T-helper 2 cell treated with Interferon-gamma antibody and Interleukin-4, amounts not matched to agents 100 ng/mL and 5 ng/mL, for 36 hours (primary cell): ENCODE results near the gene CFDP1. TPM values are rescaled to one million over a fixed set of nuclear protein-coding genes. Genes with fewer than 3 reads are reported as not detected.

Source experiments
- intact Hi-C: fragments of 100-400 bp; cut with micrococcal nuclease; formaldehyde crosslinking; loops from one replicate; pipeline ENCODE4 v1.15.1; 2023
- total RNA-seq: library from RNA; stranded (reverse); gene quantifications from 2 replicates; pipeline ENCODE4 v1.2.3, GENCODE V29; 2022

The CFDP1 gene
- total RNA-seq, 1 donor from 2014 or later = 36.3 TPM

DNA sequence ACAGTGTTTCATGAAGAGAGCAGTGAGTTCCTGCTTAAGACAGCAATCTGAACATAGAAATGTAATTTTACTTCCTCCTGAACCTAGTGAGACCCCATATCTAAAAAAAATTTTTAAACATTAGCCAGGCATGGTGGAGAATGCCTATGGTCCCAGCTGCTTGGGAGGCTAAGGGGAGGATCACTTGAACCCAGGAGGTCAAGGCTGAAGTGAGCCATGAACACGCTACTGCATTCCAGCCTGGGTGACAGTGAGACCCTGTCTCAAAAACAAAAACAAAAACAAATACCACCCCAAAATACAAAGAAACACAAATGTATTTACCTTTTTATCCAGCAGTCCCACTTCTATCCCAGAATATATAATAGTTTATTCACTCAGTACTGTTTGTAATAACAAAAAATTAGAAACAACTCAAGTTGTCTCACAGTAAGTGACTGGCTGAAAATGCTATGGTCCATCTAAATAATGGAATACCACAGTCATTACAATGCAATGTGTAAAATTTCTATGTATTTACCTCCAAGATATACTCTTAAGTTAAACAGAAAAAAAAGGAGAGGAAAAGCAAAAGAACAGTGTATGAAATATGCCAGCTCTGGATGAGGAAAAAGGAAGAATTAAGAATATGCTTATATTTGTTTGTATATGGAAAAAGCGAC, 16.3 kb downstream of the CFDP1 start:
- intact Hi-C loops = no loop called here

DNA sequence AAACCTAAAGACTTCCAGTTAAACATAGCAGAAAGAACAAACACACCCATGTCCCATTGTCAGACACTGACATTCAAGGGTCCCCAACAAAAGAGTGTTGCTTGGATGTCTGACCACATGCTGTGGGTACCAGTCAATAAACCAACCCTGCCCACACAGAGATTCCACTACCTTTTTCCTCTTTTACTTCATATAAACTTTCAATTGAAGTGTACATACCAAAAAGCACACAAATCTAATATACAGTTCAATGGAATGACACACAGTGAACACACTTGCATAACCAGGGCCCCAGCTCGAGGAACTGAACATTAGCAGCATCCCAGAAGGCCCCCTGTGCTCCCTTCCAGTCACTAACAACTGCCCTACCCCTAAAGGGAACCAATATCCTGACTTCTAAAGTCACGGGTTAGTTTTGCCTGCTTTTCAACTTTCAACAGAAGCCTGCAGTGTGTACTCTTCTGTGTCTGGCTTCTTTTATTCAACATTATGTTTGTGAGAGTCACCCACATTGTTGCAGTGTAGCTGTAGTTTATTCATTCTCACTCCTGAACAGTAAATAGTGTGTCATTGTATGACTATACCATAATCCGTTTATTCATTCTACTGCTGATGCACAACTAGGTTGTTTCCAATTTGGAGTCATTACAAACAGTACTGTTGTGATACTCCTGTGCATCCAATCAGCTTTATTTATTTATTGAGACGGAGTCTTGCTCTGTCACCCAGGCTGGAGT, 18.0 kb downstream of the CFDP1 start:
- intact Hi-C loops = no loop called here

DNA sequence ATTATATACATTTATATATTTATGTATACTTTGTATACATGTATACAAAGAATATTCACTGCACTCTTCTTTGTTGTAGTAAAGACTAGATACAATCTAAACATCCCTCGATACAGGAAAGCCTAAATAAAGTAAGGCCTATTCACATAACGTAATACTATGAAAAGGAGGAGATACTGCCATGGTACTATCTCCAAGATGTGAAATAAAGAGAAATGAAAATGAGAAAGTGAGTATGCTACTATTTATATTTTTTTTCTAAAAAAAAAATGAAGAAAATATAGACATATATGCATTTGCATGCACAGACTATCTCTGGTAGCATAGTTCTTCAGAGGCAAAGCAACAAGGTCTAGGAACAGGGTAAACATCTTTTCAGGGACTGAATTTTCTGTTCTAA, 19.4 kb downstream of the CFDP1 start:
- intact Hi-C loops = no loop called here

DNA sequence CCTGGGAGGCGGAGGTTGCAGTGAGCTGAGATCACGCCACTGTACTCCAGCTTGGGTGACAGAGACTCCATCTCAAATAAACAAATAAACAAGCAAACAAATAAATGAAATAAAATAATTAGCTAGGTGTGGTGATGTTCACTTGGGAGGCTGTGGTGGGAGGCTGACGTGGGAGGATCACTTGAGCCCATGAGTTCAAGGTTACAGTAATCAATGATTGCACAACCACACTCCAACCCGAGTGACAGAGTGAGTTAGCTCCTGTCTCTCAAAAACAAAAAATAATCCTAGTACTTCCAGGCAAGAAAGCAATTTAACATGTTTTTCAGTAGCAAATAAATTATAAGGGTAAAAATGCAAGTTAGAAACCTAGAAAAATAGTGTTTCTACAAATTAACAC, 26.4 kb downstream of the CFDP1 start:
- intact Hi-C loops = no loop called here

DNA sequence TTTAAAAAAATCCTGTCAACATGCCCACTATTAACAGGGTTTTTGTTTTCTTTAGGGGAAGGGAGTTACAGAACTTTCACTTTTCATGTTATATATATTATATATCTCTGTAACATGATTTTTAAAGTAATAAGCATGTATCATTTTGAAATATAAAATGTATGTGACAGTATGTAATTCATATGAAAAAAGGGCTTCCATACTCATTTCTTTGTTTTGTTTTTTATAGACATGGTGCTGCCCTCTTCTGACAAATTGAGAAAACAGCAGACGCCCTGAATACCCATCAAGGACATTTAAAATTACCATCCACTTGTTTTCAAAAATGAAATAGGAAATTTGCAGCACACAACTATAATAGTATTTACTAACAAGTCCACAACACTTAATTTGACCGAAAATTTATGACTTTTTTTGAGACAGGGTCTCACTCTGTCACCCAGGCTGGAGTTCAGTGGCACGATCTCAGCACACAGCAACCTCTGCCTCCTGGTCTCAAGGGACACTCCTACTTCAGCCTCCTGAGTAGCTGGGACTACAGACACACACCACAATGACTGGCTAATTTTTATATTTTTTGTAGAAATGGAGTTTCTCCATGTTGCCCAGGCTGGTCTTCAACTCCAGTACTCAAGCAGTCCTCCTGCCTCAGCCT, 30.4 kb downstream of the CFDP1 start:
- intact Hi-C loops = loop anchor here (1.0 kb wide), 3 partner anchors 170 to 361 kb away; no protein-coding TSS in a partner anchor

DNA sequence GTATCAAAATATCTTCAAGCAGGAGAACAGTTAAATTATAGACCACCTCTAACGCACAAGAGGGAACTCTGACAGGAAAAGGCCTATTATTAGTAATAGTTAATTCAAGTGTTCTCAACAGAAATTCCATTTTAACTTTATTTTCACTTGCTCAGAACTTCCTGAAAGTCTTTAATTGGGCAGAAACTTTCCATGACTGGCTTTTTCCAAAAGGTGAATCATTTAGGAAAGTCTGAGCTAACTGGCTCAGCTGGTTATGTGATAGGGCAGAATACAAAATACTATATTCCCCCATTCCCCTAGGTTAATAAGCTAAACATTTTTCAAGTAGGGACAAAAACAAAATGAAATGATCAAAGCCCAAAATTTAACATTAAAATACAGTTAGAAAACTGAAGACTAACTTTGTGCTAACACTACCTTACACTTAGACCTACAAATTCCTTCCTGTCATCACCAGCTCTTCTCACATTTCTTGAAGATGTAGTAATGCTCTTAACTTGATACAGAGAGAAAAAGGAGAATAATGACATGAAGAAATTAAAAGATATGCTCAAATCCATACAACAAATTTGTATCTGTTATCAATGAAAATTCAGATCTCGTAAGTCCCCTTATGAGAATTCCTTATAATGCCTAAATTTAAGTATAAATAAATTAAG, 31.0 kb downstream of the CFDP1 start:
- intact Hi-C loops = no loop called here

DNA sequence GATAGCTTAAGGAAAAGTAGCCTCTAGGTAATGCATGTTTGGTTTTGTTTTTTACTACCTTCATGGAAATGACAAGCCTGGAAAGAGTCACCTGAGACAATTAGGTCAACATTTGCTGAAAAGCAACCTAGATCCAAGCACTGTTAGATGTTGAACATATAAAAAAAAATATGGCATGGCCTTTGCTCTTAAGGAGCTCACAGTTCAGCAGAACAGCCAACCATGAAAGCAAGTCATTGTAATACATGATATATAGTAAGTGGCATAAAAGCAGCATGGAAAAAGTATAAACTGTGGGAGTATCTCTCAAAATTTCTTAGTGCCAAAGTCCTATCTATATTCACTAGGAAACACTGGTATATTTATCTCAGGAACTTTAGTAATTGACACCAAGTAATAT, 31.6 kb downstream of the CFDP1 start:
- intact Hi-C loops = no loop called here

DNA sequence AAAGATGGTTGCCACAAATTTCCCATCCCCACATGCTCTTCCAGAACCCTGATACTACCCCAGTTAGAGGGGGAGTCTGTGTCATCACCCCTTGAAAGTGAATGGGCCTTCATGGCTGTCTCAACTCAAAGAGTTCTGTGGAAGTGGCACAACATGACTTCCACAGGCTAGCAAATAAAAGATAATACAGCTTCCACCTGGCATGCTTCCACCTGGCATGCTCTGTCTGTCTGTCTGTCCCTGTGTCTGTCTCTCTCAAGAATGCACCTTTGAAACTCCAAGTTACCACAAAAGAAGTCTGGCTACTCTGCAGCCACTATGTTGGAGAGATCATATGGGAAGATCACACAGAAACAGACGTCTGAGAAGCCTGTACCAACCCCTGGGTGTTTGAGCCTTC, 35.0 kb downstream of the CFDP1 start:
- intact Hi-C loops = no loop called here

DNA sequence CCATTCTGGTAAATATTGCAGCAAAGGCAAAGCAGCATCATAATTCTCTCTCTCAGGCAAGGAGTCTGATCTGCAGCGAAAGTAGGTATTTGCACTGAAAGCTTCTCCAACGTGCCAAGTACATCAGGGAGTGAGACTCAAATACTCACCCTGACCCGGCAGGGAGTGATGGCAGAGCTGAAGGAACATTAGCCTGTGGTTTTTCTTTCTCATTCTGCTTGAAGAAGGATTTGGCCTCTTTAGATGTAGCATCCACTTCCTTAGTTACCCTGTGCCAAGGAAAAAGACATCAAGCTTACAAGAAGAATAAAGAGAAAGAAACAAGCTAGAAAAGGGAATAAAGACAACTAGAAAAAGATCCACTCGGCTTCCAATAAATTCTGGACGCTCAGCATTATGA, 38.4 kb downstream of the CFDP1 start:
- intact Hi-C loops = no loop called here

DNA sequence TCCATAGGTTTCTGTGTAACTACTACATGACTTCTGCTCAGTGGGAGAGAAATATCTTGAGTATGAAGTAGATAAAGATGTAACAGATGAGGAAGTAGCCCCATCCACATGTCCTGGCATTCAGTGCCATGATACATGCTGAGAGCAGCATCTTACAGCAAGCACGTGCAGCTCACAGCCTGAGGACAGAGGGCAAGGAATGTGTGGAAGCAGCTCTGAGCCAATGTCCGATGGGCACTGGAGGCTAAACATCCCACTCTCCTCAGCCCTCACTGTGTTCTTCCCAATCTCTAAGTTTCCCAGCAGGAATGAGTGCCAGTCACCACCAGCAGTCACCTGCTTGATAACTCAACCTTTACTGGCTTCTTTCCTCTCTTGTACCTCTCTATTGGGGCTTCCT, 40.4 kb downstream of the CFDP1 start:
- intact Hi-C loops = no loop called here

DNA sequence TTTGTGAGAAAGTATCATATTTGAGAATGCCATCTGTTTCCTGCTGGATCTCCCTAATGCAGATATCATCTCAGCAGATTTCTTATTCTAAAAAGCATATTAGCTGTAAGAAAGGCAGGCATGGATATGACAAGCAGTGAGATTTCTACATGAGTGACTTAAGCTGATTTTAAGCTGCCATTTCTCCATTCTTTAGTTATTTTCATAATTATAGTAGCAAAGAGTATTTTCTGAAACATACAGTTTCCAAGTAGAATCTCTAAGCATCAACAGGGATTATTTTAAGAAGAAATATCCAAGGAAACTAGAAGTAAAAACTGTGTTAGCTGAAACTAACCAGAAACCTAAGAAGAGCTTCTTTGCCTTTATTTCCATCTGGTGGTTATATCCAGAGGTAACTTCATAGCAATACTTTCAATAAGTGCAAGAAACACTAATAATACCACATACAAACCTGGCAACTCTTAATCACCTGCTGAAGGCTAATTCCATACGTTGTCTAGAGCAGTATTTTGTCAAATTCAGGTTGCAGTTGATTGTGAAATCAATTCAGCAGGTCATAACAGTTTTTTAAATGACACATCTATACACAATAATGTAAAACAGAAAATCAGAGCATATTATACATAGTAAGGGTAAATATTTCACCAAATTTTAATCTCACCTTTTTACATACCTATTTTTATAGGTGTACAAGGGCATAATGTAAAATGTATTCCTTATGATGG, 42.2 kb downstream of the CFDP1 start:
- intact Hi-C loops = no loop called here

DNA sequence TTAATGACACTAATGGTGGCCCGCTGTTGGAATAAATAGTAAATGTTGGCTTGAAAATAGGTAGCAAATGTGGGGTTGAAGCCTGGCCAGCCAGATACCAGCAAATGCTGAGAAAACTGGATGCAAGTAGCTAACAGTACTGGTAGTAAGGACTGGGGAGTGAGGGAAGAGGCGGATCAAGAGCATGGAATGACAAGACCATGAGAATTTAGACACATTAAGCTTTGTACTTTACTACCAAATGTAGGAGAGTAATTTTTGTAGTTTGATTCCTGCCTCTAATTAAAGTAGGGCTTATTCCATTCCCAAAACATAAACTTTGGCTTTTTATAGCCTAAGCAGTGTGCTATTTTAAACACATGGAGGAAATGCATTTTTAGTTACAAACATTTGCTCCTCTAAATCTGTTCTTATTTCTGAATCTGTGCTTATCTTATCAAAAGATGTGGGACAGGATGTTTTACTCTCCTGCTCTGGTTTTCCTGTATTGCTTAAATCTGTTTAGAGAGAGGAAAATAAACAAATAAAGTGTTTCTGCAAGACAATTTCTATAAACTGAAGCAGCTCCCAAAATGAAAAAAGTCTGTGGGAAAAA, 44.1 kb downstream of the CFDP1 start:
- intact Hi-C loops = loop anchor here (10.0 kb wide), 1 partner anchor 376 kb away; no protein-coding TSS in a partner anchor

DNA sequence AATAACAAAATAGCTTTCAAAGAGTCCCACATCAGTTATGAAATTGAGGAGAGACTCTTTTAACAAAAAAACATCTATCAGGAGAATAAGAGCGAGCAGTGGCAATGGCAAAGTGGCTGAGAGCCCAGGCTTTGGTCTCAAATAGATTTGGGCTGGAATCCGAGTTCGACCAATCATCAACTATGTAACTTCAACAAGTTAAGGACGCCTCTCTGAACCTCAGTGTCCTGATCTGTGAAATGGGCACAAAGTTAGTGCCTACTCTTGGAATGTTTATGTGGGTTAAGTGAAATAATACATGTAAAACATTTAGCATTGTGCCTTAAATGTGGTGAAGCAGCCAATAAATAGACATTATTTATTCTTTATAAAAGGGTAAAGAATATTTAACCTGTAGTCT, 45.4 kb downstream of the CFDP1 start:
- intact Hi-C loops = loop anchor here (10.0 kb wide), 1 partner anchor 377 kb away; no protein-coding TSS in a partner anchor

DNA sequence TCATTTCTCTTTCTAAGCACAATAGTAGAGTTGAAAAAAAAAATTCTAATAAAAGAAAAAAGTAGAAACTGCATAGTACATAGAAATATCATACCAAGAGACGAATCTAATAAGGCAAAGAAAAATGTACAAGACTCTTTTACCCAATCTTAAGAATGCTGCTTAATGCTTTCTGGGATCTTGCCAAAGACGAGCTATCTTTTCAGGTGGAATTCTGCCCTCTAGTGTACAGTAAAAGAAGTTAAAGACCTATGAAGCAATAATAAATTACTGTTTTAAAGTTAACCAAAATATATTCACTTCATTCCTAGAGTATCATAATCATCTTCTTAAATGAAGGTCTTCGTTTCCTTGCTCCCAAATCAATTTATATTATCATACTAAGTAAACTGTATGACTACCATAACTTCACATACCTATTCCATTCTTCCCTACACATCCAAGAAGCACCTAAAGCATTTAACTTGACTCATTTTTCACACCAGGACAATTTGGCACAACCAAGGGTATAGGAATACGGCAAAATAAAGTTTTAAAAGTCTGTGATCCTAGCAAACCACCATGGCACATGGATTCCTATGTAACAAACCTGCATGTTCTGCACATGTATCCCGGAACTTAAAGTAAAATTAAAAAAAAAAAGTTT, 47.7 kb downstream of the CFDP1 start:
- intact Hi-C loops = loop anchor here (1.0 to 10.0 kb wide), 3 partner anchors 151 to 379 kb away; no protein-coding TSS in a partner anchor

DNA sequence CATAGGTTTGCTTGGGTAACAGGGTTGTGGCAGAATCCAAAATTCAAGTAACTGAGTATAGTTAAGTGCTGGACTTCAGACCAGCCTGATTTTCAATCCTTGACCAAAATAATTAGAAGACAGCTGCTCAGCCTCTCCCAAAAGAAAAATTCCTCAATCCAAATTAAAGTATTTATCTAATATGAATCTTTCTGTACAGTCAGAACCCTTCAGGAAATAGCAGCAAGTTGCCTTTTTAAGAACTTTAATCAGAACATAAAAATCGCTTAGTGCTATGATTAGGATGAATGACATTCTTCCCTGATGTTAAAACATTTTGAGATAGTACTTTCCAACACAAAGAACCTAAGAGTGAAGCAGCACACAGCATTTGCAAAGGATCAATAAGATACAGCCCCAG, 50.2 kb downstream of the CFDP1 start:
- intact Hi-C loops = loop anchor here (10.0 kb wide), 1 partner anchor 382 kb away; no protein-coding TSS in a partner anchor

DNA sequence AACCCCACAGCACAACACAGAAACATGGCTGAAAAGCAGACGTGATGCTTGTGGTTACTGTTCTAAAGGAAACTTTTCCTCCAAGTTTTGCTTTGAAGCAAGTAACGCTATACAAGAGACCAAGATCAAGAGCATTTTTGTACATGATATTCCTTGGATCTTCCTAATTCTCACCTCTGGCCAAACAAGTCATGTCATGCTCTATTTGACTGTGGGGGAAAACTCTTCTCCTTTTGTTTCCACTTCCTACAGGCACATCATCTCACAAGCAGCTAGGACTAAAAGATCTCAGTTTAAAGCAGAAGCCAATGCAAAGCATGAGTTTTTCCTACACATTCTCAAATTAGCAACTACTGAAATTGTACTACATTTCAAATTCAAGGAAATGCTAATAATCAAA, 50.7 kb downstream of the CFDP1 start:
- intact Hi-C loops = loop anchor here (10.0 kb wide), 1 partner anchor 382 kb away; no protein-coding TSS in a partner anchor

DNA sequence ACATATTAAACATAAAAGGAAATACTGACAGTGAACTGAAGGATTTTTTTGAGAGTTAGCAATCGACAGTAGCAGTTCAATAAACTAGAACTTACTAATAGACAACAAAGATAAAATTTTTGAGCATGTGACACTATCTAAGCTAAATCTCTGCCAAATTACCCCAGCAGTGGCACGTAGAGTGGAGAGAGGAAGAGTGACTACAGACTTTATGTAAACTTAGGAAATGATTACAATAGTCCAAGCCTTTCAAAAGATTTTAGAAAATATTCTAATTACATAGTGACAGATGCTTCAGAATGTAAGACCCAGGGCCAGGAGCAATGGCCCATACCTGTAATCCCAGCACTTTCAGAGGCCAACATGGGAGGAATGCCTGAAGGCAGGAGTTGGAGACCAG, 52.4 kb downstream of the CFDP1 start:
- intact Hi-C loops = loop anchor here (1.0 to 10.0 kb wide), 2 partner anchors 62 to 384 kb away; no protein-coding TSS in a partner anchor

DNA sequence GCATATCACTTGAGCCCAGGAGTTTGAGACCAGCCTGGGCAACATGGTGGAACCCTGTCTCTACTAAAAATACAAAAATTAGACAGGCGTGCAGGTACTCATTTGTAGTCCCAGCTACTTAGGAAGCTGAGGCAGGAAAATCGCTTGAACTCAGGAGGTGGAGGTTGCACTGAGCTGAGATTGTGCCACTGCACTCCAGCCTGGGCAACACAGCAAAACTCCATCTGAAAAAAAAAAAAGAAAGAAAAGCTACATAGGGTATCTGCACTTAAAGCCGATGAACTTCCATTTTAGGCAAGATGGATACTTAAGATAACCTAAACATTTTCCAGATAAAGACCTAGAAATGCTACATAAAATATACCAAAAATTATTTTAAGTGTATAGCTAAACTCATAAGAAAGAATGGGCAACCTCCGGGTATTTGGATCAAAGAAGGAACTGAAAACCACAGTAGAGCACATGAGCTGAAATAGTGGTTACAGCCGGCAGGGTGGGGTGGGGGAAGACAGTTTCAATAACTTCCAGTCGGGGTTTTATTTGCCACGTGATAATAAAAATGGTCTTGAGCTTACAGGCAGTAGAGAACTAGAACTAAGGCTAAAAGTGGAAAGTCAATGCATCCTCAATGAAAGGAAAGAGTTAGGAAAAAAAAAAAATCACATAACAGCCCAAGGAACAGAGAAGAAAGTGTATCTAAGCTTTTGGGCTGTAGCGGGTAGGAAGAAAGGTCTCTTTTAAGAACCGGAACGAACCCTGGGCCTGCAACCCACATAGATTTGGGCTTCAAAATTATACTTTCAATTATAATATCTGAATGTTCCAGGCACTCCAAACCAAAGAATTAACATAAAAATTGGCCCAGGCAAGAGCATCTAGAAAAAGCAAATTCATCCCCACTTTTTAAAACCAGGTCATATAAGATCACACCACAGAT, 53.1 kb downstream of the CFDP1 start:
- intact Hi-C loops = loop anchor here (1.0 to 10.0 kb wide), 2 partner anchors 61 to 385 kb away; no protein-coding TSS in a partner anchor

DNA sequence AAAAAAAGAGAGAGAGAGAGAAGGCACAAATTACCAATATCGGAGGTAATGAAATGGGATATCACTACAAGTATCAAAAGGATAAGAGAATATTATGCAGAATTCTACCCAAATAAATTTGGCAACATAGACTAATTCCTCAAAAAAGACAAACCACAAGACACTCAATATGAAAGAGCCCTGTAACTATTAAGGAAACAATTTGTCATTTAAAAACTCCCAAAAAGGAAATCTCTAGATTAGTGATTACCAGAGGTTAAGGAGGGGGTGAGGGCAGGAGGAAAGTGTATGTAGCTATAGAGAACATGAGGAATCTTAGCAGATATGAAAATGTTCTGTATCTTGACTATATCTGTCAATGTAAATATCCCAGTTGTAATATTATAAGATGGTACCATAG, 54.0 kb downstream of the CFDP1 start:
- intact Hi-C loops = no loop called here
